ENCODE measurements around the gene AMD1.

Gene AMD1

GRCh38 chr6:110939429-110940200 lies 65.0 kb downstream of the AMD1 start:
- ATAC-seq, result peak in 1 of 2 donors; percentile 61

GRCh38 chr6:110944681-110945151 lies 70.1 kb downstream of the AMD1 start:
- peak; percentile 99 for ATAC-seq

Data from activated CD4-positive, CD25-positive, alpha-beta regulatory T cell treated with anti-CD3 and anti-CD28 coated beads, Interleukin-2, amount 50 U/mL, for 24 hours (primary cell).